K562 (cell line): ENCODE measurements around the gene CSTPP1. TPM values are rescaled to one million over a fixed set of nuclear protein-coding genes. Genes with fewer than 3 reads are reported as not detected.

Source experiments
- BCL6 ChIP-seq: fragments of 250-450 bp; sonication (Bioruptor Pico); IDR thresholded peaks from 2 replicates; pipeline ENCODE4 v1.4.0; 2020
- CEBPB ChIP-seq: fragments of 450-650 bp; IDR thresholded peaks from 2 replicates; pipeline ENCODE4 v1.6.1; 2016; ENCODE audit warnings: missing genetic modification characterization, missing compliant biosample characterization
- DACH1 ChIP-seq: fragments of 450-650 bp; IDR thresholded peaks from 2 replicates; pipeline ENCODE4 v1.6.1; 2018; ENCODE audit not compliant: partially characterized antibody
- DMBX1 ChIP-seq: fragments of 250-450 bp; sonication (Bioruptor Pico); IDR thresholded peaks from 2 replicates; pipeline ENCODE4 v1.8.0; 2022; ENCODE audit warnings: inconsistent platforms, mild to moderate bottlenecking, moderate library complexity, borderline replicate concordance
- FOXA1 ChIP-seq: fragments of 450-650 bp; IDR thresholded peaks from 2 replicates; pipeline ENCODE4 v1.6.1; 2016; ENCODE audit warnings: mild to moderate bottlenecking, borderline replicate concordance
- FOXJ3 ChIP-seq: sonication (generic); formaldehyde crosslinking; IDR thresholded peaks from 2 replicates; pipeline ENCODE4 v1.4.0; 2020; ENCODE audit warnings: mild to moderate bottlenecking, missing genetic modification reagents
- KLF1 ChIP-seq: fragments of 450-650 bp; IDR thresholded peaks from 2 replicates; pipeline ENCODE4 v1.6.1; 2016; ENCODE audit warnings: missing genetic modification characterization, missing compliant biosample characterization
- MAFG ChIP-seq: fragments of 450-650 bp; conservative IDR thresholded peaks from 2 replicates; pipeline ENCODE4 v1.6.1; 2016; ENCODE audit warnings: missing genetic modification characterization, missing compliant biosample characterization
- MED1 ChIP-seq: sonication (generic); formaldehyde crosslinking; IDR thresholded peaks from 2 replicates; pipeline ENCODE4 v1.8.1; 2023; ENCODE audit warnings: missing genetic modification reagents, borderline replicate concordance
- MTA1 ChIP-seq: fragments of 450-650 bp; IDR thresholded peaks from 2 replicates; pipeline ENCODE4 v1.6.1; 2017; ENCODE audit warnings: borderline replicate concordance
- NRF1 ChIP-seq, 2 experiments: fragments of 450-650 bp; IDR thresholded peaks in 1 of 2; conservative IDR thresholded peaks in 1 of 2; 2 replicates each; pipeline ENCODE4 v1.6.1; 2014; ENCODE audit warnings: mild to moderate bottlenecking in 2 of 2
- PCBP2 ChIP-seq: fragments of 200-400 bp; formaldehyde crosslinking; IDR thresholded peaks from 2 replicates; pipeline ENCODE4 v1.6.1; 2018; ENCODE audit warnings: low read length, low read depth, mild to moderate bottlenecking, moderate library complexity; ENCODE audit not compliant: poor library complexity, severe bottlenecking
- RCOR1 ChIP-seq, 2 experiments: IDR thresholded peaks; 2 replicates each; pipeline ENCODE4 v1.6.1; 2012; ENCODE audit warnings: low read depth in 2 of 2, low read length in 2 of 2, borderline replicate concordance in 1 of 2, improper control_type of control experiment in 1 of 2
- ZFX ChIP-seq: sonication (generic); formaldehyde crosslinking; IDR thresholded peaks from 2 replicates; pipeline ENCODE4 v1.8.0; 2022; ENCODE audit warnings: mild to moderate bottlenecking, missing genetic modification reagents, moderate library complexity
- ZNF174 ChIP-seq: fragments of 250-450 bp; sonication (Bioruptor Pico); IDR thresholded peaks from 2 replicates; pipeline ENCODE4 v1.4.0; 2020; ENCODE audit warnings: mild to moderate bottlenecking
- ZNF239 ChIP-seq: fragments of 250-450 bp; sonication (Bioruptor Pico); IDR thresholded peaks from 2 replicates; pipeline ENCODE4 v1.4.0; 2020; ENCODE audit warnings: mild to moderate bottlenecking
- ZNF253 ChIP-seq: fragments of 250-450 bp; sonication (Bioruptor Pico); conservative IDR thresholded peaks from 2 replicates; pipeline ENCODE4 v1.6.1; 2021; ENCODE audit warnings: mild to moderate bottlenecking
- ZNF644 ChIP-seq: fragments of 200-800 bp; sonication (Bioruptor generic); IDR thresholded peaks from 2 replicates; pipeline ENCODE4 v1.6.1; 2016; ENCODE audit warnings: low read depth, missing genetic modification characterization, missing compliant biosample characterization
- ZSCAN32 ChIP-seq: fragments of 450-650 bp; formaldehyde crosslinking; IDR thresholded peaks from 2 replicates; pipeline ENCODE4 v1.4.0; 2020; ENCODE audit warnings: mild to moderate bottlenecking, moderate library complexity
- polyA plus RNA-seq, 8 experiments: library from polyadenylated mRNA; depleted of rRNA in 4 of 8; stranded (reverse) in 5 of 8; unstranded in 3 of 8; fragments of >200 nt; fragmentation: Nextera tagmentation in 2 of 8; fragmentation: Illumina TruSeq in 1 of 8; extraction: Ambion mirVana in 2 of 8; extraction: Trizol in 1 of 8; gene quantifications; 2 replicates each; pipeline versions ENCODE4 v1.2.1 to v1.2.3, GENCODE V29; 2011 to 2014; ENCODE audit warnings: inconsistent platforms in 1 of 8, missing spikeins in 1 of 8
- total RNA-seq, 7 experiments: library from RNA; depleted of rRNA in 6 of 7; stranded (reverse); fragments of >200 nt in 6 of 7; fragmentation: Illumina TruSeq in 2 of 7; extraction: Trizol in 2 of 7; gene quantifications; 2 replicates each; pipeline versions ENCODE4 v1.2.1 to v1.2.3, GENCODE V29; 2011 to 2021; ENCODE audit warnings: low replicate concordance in 1 of 7
- TF ChIP-seq, protein P1 (sequence below): fragments of 450-650 bp; IDR thresholded peaks from 2 replicates; pipeline ENCODE4 v1.7.0; 2016; ENCODE audit warnings: borderline replicate concordance
- TF ChIP-seq, protein P2 (sequence below): fragments of 450-650 bp; formaldehyde crosslinking; IDR thresholded peaks from 2 replicates; pipeline ENCODE4 v1.4.0; 2022; ENCODE audit warnings: missing genetic modification characterization
- TF ChIP-seq, protein P3 (sequence below): fragments of 250-450 bp; sonication (Bioruptor Pico); IDR thresholded peaks from 2 replicates; pipeline ENCODE4 v1.4.0; 2020; ENCODE audit warnings: mild to moderate bottlenecking
- TF ChIP-seq, protein P4 (sequence below), 2 experiments: fragments of 450-650 bp; IDR thresholded peaks; 2 replicates each; pipeline ENCODE4 v1.6.1; 2016

Gene CSTPP1
- total and polyA plus RNA-seq, 9 of the 15 experiments (the other 6 are each of a cell fraction or from before 2014, with no cell fraction given), result 6.5 to 17.8 (median 9.2) TPM

- no peak for TF ChIP-seq CEBPB (tag)
- no peak for TF ChIP-seq ZFX (CRISPR knock-in tag)
- TF ChIP-seq ZSCAN32 (CRISPR knock-in tag), result no peak
- no peak for TF ChIP-seq PCBP2
- peak in 1 of 2 experiments; percentile 89; a peak in 2 of 4 replicates for TF ChIP-seq RCOR1 (IDR thresholded peaks at IDR 0.05; ENCODE audit: borderline replicate concordance in 1 of 2, low read depth in 2 of 2, low read length in 2 of 2)
- TF ChIP-seq MTA1, result no peak
- TF ChIP-seq, protein P1, sequence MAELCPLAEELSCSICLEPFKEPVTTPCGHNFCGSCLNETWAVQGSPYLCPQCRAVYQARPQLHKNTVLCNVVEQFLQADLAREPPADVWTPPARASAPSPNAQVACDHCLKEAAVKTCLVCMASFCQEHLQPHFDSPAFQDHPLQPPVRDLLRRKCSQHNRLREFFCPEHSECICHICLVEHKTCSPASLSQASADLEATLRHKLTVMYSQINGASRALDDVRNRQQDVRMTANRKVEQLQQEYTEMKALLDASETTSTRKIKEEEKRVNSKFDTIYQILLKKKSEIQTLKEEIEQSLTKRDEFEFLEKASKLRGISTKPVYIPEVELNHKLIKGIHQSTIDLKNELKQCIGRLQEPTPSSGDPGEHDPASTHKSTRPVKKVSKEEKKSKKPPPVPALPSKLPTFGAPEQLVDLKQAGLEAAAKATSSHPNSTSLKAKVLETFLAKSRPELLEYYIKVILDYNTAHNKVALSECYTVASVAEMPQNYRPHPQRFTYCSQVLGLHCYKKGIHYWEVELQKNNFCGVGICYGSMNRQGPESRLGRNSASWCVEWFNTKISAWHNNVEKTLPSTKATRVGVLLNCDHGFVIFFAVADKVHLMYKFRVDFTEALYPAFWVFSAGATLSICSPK, result no peak
- TF ChIP-seq ZNF644 (tag), result no peak
- TF ChIP-seq FOXA1, result no peak
- no peak for TF ChIP-seq ZNF253 (CRISPR knock-in tag)
- no peak for TF ChIP-seq ZNF239 (CRISPR knock-in tag)
- TF ChIP-seq BCL6, result no peak
- TF ChIP-seq DMBX1, result no peak
- TF ChIP-seq DACH1, result no peak
- TF ChIP-seq NRF1 (conservative IDR thresholded peaks at IDR 0.05 in 1 of 2, IDR thresholded peaks at IDR 0.05 in 1 of 2), result no peak
- peak; percentile 45 for TF ChIP-seq MAFG (tag)
- no peak for TF ChIP-seq KLF1 (tag)
- TF ChIP-seq, protein P2, sequence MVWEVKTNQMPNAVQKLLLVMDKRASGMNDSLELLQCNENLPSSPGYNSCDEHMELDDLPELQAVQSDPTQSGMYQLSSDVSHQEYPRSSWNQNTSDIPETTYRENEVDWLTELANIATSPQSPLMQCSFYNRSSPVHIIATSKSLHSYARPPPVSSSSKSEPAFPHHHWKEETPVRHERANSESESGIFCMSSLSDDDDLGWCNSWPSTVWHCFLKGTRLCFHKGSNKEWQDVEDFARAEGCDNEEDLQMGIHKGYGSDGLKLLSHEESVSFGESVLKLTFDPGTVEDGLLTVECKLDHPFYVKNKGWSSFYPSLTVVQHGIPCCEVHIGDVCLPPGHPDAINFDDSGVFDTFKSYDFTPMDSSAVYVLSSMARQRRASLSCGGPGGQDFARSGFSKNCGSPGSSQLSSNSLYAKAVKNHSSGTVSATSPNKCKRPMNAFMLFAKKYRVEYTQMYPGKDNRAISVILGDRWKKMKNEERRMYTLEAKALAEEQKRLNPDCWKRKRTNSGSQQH (CRISPR knock-in tag), result no peak
- TF ChIP-seq FOXJ3 (CRISPR knock-in tag), result no peak
- TF ChIP-seq, protein P3, sequence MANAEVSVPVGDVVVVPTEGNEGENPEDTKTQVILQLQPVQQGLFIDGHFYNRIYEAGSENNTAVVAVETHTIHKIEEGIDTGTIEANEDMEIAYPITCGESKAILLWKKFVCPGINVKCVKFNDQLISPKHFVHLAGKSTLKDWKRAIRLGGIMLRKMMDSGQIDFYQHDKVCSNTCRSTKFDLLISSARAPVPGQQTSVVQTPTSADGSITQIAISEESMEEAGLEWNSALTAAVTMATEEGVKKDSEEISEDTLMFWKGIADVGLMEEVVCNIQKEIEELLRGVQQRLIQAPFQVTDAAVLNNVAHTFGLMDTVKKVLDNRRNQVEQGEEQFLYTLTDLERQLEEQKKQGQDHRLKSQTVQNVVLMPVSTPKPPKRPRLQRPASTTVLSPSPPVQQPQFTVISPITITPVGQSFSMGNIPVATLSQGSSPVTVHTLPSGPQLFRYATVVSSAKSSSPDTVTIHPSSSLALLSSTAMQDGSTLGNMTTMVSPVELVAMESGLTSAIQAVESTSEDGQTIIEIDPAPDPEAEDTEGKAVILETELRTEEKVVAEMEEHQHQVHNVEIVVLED (CRISPR knock-in tag), result no peak
- TF ChIP-seq ZNF174 (CRISPR knock-in tag), result no peak
- TF ChIP-seq MED1 (CRISPR knock-in tag), result no peak
- TF ChIP-seq, protein P4, sequence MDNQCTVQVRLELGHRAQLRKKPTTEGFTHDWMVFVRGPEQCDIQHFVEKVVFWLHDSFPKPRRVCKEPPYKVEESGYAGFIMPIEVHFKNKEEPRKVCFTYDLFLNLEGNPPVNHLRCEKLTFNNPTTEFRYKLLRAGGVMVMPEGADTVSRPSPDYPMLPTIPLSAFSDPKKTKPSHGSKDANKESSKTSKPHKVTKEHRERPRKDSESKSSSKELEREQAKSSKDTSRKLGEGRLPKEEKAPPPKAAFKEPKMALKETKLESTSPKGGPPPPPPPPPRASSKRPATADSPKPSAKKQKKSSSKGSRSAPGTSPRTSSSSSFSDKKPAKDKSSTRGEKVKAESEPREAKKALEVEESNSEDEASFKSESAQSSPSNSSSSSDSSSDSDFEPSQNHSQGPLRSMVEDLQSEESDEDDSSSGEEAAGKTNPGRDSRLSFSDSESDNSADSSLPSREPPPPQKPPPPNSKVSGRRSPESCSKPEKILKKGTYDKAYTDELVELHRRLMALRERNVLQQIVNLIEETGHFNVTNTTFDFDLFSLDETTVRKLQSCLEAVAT (IDR thresholded peaks at IDR 0.05), result no peak
Observed at GRCh38 chr11:46936138-46937110, at the start of gene CSTPP1 (continued).
